GM18951 (cell line): ENCODE measurements around the gene RNF11.

ENCODE experiments used
- POLR2A ChIP-seq: IDR thresholded peaks from 4 replicates; pipeline ENCODE4 v1.6.1; 2011; ENCODE audit warnings: mild to moderate bottlenecking; ENCODE audit not compliant: insufficient read length, insufficient read depth; ENCODE audit errors: extremely low read depth
- in situ Hi-C: fragments of 300-500 bp; cut with MboI; formaldehyde crosslinking; loops from one replicate; pipeline ENCODE4 v1.12.0; 2022; ENCODE audit warnings: low sequenced_read_pairs, mixed read lengths, inconsistent platforms; ENCODE audit not compliant: unreplicated experiment

The RNF11 gene

DNA sequence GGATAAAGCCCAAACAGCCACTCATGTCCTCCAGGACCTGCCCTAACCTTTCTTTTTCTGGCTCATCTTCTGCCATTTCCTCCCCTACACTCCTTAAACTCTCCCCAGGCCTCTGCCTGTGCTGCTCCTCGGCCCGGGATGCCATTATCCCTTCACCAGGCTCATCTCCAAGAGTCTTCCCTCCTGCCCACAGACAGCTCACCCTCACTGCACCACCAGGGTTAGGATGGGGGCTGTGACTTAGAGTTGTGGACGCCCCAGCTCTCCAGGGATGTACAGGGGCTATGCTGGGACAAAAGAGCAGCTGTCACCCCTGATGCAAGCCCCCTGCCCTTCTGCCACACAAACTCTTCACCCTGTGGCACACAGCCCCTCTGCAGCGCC lies 62.2 kb downstream of the RNF11 start:
- in situ Hi-C loops = no loop called here

DNA sequence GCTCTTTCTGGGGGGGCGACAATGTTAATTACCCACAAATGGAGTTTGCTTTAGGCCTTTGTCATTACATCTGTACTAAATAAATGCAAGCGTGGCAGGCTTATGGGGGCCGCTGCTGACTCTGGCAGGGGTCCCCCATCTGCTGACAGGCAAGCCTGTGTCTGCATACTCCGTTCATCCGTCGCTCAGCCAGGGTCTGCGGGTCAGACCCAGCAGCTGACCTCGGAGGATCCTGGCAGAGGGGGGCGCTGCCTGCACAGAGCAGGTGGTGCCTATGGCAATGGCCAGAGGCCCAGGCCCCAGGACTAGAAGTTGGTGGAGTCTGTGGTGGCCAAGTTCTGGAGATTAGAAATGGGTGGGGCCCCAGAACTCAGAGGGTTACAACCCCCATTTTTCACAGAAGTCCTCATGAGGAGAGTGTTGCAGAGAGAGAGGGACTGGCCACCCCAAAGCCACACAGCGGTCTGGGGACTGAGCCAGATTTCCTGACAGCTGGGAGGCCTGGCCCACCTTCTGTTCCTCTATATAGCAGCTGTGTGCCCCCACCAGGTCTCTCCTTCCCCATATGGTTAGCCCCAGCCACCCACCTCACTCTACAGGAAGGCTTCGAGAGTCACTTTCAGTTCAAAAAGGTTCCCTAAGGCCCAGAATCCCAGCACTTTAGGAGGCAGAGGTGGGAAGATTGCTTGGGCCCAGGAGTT lies 63.3 kb downstream of the RNF11 start:
- TF ChIP-seq POLR2A = no peak
- in situ Hi-C loops = no loop called here

More for the DNA sequence above, 62.2 kb downstream of the RNF11 start:
- no peak for TF ChIP-seq POLR2A

DNA sequence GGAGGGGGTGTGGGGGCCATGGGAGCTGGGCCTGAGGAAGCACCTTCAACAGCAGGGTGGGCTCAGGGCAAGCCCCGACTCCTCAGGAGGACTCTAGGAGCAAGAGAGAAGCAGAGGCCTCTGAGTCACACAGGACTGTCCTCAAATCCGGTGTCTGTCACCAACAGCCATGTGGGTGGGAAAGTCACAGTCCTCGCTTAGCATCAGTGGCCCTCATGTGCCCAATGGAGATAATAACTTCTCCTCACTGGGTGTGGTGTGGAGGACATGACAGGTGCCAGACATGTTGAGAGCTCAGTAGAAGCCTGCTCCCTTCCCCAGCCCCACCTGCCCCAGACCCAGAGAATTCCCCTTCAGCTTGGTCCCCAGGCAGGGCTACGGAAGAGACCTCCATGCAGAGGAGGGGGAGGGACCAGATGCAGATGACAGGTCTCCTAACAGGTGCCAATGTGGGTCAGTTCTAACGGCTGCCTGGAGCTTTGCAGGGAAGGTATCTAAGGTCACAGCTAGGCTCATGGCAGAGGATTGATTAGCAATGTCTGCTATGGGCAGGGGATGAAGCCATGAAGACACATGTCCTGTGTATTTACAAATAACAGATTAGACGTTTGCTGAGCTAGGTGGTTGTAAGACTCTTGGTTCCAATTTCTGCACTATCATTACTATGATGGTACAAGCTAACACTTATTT lies 64.1 kb downstream of the RNF11 start:
- TF ChIP-seq POLR2A = no peak
- in situ Hi-C loops = no loop called here

DNA sequence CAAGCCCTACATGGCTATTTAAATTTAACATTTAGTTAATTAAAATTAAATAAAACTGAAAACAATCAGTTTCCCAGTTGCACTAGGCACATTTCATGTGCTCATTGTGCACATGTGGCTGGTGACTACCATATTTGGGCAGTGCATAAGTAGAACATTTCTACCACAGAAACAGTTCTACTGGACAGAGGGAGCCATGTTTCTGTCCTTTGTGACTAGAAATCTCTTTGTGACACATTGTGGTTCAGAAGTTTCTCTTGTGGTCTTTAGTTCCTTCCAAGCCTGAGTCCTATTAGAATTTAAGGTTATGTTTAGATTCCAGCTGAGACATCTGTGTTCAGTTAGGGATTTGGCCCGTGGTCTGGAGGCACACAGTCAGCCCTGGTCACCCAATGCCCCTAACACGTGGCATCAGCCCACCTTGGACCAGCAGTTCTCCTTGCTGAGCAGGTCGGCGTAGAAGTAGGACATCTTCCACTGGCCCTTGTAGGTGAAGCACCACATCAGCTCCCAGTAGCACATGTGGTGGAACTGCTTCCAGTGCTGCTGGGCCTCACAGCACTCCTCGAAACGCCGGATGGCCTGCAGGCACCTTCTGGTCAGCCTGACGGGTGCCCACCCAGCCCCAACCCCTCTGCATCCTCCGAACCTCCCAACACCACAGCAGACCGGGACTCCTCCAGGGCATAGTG lies 65.2 kb downstream of the RNF11 start:
- in situ Hi-C loops = no loop called here
- TF ChIP-seq POLR2A = no peak

DNA sequence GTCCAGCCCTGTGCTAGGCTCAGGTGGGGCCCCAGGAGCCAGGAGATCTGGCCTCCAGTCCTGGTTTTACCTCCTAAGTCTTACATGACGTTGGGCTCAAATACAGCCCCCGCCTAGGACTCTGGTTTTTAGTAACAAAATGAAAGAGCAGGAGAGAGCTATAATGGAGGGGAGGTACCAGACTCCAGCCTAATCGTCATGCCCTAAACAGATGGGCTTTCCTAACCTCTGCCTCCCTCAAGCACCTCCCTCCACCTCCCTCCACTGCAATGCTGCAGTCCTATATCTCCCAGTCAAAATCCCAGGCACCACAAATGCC lies 65.7 kb downstream of the RNF11 start:
- in situ Hi-C loops = no loop called here
- no peak for TF ChIP-seq POLR2A

DNA sequence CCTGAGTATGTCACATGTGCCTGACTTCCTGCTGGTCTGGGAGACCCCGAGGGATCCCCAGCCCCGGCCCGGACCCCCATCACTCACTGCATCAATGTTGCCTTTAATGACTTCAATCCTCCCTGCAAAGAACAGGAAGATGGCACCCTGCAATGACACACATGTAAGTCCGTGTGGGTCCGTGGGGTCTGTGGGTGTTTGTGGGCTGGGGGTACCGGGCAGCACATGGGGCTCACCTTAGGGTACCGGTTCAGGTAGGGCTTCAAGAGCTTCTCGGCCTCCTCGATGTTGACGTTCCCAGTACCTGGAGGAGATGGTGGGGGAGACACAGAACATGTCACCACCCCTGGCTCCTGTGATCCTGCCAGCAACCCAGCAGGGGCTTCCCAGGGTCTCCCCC lies 66.2 kb downstream of the RNF11 start:
- no peak for TF ChIP-seq POLR2A
- in situ Hi-C loops = no loop called here

DNA sequence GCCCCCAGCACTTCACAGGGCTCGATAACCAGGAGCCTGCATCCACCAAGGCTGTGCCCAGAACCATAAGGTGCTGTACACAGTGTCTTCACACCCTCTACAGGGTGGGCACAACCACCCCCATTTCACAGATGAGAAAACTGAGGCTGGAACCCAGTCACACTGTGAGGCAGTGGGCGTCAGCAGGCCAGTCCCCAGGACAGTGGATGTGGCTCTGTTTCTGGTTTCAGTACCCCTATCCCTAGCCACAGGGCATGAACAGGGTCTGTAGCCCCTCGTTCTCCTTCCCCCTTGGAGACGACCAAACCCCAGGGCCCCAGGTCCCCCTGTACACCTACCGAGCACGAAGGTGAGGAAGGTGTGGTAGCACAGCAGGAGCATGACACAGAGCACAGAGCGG lies 66.7 kb downstream of the RNF11 start:
- in situ Hi-C loops = no loop called here
- no peak for TF ChIP-seq POLR2A

DNA sequence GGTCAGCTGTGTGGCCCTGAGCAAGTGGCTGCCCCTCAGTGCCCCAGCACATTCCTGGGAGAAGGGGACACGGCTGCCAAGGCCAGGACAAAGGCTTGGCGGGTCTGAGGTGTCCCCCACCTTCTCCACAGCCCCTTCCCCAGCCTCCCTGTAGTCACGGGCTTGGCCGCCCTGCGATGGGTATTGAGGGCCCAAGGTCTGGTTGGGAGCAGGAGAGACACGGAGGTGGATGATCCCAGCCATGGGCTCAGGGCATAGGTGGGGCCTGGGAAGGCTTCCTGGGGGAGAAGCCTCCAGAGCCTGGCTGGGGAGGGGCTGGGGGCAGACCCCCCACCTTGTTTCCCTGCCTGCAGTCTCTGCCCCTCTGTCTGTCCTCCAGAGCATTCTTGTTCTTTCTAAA lies 67.2 kb downstream of the RNF11 start:
- in situ Hi-C loops = no loop called here
- no peak for TF ChIP-seq POLR2A

DNA sequence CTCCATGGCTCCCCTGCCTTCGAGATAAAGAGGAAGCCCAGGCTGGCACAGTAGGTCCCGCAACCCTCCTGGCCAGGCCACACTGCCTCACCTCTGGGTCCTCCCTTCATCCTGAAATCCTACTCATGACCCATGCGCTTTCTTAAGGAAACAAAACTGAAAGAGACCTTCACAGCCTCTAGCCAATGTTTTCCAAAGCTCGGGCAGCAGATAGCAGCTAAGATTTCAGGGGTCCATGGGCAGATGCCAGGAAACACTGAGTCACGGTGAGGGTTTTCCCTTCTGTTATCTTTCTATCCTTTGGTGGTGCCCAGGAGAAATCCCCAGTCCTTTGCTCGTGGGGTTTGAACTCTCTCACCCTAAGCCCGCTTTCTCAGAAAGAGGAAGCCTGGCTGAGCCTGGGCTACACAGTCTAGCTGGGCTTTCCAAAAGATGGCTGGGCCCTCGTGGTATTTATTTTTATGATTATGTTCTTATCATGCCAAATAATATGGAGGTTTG lies 67.7 kb downstream of the RNF11 start:
- in situ Hi-C loops = no loop called here
- TF ChIP-seq POLR2A = no peak

DNA sequence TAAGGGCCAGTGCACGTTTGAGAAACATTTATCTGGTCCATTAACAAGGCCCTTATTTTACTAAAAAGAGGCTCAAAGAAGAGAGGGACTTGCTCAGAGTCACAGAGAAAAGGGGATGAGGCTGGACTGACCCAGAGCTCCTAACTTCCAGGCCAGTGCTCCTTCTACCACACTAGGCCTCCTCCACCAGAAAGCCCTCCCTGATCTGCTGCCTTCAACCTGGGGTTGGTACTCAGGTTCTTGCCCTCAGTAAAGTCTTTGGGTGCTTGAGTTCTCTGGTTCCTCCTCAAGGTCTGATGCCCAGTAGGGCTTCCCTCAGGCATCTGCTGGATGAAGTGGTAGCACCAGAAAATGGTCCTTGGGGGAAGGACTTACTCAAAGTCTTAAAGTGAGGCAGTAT lies 68.3 kb downstream of the RNF11 start:
- in situ Hi-C loops = no loop called here
- no peak for TF ChIP-seq POLR2A

DNA sequence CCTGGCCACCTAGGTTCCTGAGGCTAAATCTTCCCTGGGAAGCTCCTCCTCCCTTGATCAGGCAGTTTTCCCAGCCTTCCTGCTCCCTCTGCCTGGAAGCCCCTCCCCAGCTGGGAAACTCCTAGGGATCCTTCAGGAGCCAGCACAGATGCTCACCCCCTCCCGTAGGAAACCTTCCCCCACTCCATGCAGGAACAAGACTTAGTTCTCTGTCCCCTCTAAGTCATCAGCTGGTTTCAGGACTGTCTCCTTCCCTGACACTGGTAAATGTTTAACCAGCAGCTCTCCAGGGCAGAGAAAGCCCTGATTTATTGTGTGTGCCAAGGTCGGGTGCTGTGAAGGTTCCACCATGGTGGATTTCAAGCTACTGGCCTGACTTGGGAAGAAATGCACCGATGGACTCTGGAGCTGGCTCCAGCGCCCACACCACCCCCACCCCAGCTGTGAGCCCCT lies 69.3 kb downstream of the RNF11 start:
- no peak for TF ChIP-seq POLR2A
- in situ Hi-C loops = no loop called here

DNA sequence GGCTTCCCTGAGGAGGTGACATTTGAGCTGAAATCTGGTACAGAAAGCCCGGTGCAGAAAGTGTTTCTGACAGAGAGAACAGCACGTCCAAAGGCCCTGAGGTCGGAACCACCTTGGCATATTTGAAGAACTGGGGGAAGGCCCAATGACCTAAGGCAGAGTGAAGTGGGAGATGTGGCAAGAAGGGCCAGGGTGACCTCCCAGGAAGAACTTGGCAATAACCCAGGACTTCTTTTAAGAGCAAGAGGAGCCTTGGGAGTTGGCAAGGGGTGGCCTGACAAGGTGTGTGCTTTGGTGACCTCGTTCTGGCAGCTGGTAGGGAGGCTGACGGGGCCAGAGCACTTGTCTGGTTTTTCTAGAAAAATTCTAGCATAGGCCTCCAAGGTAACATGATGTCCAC lies 70.9 kb downstream of the RNF11 start:
- no peak for TF ChIP-seq POLR2A
- in situ Hi-C loops = no loop called here

DNA sequence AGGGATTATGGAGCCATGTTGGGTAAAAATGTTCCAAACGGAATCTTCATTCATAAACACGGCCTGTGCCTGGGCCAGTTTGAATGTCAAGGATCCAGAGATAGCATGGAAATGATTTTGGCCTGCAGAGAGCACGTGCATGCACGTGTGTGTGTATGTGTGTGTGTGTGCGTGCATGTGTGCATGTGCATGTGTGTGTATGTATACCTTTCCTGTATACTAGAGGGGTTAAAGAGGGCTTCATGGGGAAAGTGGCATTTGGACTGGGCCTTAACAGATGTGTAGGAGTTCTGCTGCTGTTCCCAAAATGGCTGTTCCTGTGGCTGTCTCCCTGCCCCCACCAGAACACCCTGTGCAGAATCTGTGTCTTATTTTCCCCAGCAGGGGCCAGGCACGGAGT lies 72.6 kb downstream of the RNF11 start:
- TF ChIP-seq POLR2A = no peak
- in situ Hi-C loops = no loop called here

DNA sequence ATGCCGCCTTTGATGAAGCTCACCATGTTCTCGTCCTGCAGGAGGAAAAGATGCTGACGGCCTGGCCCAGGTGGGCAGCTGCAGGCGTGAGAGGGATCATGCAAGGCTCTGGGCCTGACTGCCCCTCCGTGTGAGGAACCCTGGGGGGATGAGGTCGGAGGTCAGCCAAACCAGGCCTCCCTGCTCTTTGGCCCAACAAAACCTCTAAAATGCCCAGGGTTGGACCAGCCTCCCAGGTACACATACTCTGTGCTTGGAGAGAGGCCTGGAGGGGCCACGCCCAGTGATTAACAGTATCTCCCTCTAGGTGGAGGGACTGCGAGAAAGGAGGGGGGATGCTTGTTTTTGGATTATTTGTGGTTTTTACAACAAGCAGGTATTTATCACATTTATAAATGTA lies 73.2 kb downstream of the RNF11 start:
- in situ Hi-C loops = no loop called here
- TF ChIP-seq POLR2A = no peak
